OCI-LY1 (cell line): ENCODE data around the gene SYK.

Experiments used
- H2AFZ ChIP-seq: fragments of 200-600 bp; sonication (generic), shearing (Covaris generic); 2 replicates; pipeline ENCODE4 v1.6.0; 2014; ENCODE audit warnings: antibody characterized with exemption, mild to moderate bottlenecking, low read length
- H3F3A ChIP-seq: fragments of 200-600 bp; sonication (generic), shearing (Covaris generic); 2 replicates; pipeline ENCODE4 v1.6.0; 2014; ENCODE audit warnings: mild to moderate bottlenecking, antibody characterized with exemption, low read length, moderate library complexity; ENCODE audit not compliant: insufficient read depth
- H3K27ac ChIP-seq: fragments of 200-600 bp; sonication (generic); 2 replicates; pipeline ENCODE4 v1.5.1; 2014; ENCODE audit warnings: low read length, mixed run types, mild to moderate bottlenecking, low read depth; ENCODE audit not compliant: poor library complexity, severe bottlenecking
- H3K27me3 ChIP-seq: fragments of 200-600 bp; sonication (generic); 2 replicates; pipeline ENCODE4 v1.6.0; 2014; ENCODE audit warnings: antibody characterized with exemption, mild to moderate bottlenecking, low read length, moderate library complexity; ENCODE audit not compliant: insufficient read depth
- H3K36me3 ChIP-seq: fragments of 200-600 bp; sonication (generic); 2 replicates; pipeline ENCODE4 v1.6.1; 2014; ENCODE audit warnings: mild to moderate bottlenecking, antibody characterized with exemption, low read length, moderate library complexity, mixed read lengths; ENCODE audit not compliant: insufficient read depth
- H3K4me1 ChIP-seq: fragments of 200-600 bp; sonication (generic); 2 replicates; pipeline ENCODE4 v1.5.1; 2014; ENCODE audit warnings: mild to moderate bottlenecking, low read length, moderate library complexity; ENCODE audit not compliant: insufficient read depth, severe bottlenecking
- H3K4me2 ChIP-seq: fragments of 200-600 bp; sonication (generic), shearing (Covaris generic); 2 replicates; pipeline ENCODE4 v1.6.1; 2014; ENCODE audit warnings: low read length
- H3K4me3 ChIP-seq: fragments of 200-600 bp; sonication (generic); 2 replicates; pipeline ENCODE4 v1.5.1; 2014; ENCODE audit warnings: low read length, low read depth, mild to moderate bottlenecking, mixed read lengths; ENCODE audit not compliant: poor library complexity, severe bottlenecking
- H3K79me2 ChIP-seq: fragments of 200-600 bp; shearing (Covaris generic); 2 replicates; pipeline ENCODE4 v1.6.1; 2016; ENCODE audit warnings: mixed run types, low read length, mixed read lengths; ENCODE audit not compliant: insufficient read depth
- H3K9ac ChIP-seq: fragments of 200-600 bp; sonication (generic), shearing (Covaris generic); 2 replicates; pipeline ENCODE4 v1.6.1; 2014; ENCODE audit warnings: mild to moderate bottlenecking, low read length, mixed read lengths
- H3K9me2 ChIP-seq: fragments of 200-600 bp; sonication (generic), shearing (Covaris generic); 2 replicates; pipeline ENCODE4 v1.6.1; 2014; ENCODE audit warnings: low read depth, mild to moderate bottlenecking, low read length, mixed read lengths
- H3K9me3 ChIP-seq: fragments of 200-600 bp; shearing (Covaris generic); 2 replicates; pipeline ENCODE4 v1.6.1; 2014; ENCODE audit warnings: low read length, mixed read lengths
- H4K20me1 ChIP-seq: fragments of 200-600 bp; sonication (generic), shearing (Covaris generic); 2 replicates; pipeline ENCODE4 v1.6.0; 2016; ENCODE audit warnings: mild to moderate bottlenecking, low read length; ENCODE audit not compliant: insufficient read depth
- EZH2 ChIP-seq: fragments of 200-600 bp; sonication (generic), shearing (Covaris generic); IDR thresholded peaks from 2 replicates; pipeline ENCODE4 v1.8.0; 2017; ENCODE audit warnings: borderline replicate concordance, mixed run types, mild to moderate bottlenecking, antibody characterized with exemption, low read length, moderate library complexity, mixed read lengths
- TF ChIP-seq, protein P1 (sequence below): fragments of 200-600 bp; sonication (generic), shearing (Covaris generic); IDR thresholded peaks from 2 replicates; pipeline ENCODE4 v1.5.1; 2017; ENCODE audit warnings: mild to moderate bottlenecking, antibody characterized with exemption, low read length, moderate library complexity, mixed read lengths

Gene SYK

DNA sequence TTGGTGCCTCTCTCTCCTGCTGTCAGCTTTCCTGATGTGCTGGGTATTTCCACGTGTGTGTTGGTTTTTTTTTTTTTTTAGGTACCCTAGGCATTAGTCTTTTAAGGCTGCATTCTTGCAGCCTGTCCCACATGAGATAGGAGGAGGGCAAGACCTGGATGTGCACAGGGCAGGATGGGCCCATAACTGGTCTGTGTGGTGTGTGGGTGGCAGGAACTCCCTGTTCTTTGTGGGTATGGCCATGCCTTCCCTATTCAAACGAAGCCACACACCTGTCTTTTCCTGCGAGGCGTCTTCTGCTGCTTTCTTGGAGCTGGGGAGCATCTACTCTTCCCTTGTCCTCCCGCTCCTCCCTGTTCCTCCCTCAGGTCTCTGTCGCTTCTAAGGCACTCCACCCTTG is 6.8 kb downstream of the SYK start:
- H3K36me3 ChIP-seq: peaks cover 36% of the 10 kb centered on the region; the same call in 1 of the 2 replicates
- H3K79me2 ChIP-seq: peaks cover 91% of the 10 kb centered on the region
- no peaks in the 10 kb centered on the region for H3K9me3 ChIP-seq
- H3K9ac ChIP-seq: peak overlapping the region; percentile 96; the same call in 1 of the 2 replicates
- peak overlapping the region; percentile 96 for H3K27ac ChIP-seq
- peaks cover 98% of the 10 kb centered on the region for H3K4me1 ChIP-seq
- TF ChIP-seq, protein P1, sequence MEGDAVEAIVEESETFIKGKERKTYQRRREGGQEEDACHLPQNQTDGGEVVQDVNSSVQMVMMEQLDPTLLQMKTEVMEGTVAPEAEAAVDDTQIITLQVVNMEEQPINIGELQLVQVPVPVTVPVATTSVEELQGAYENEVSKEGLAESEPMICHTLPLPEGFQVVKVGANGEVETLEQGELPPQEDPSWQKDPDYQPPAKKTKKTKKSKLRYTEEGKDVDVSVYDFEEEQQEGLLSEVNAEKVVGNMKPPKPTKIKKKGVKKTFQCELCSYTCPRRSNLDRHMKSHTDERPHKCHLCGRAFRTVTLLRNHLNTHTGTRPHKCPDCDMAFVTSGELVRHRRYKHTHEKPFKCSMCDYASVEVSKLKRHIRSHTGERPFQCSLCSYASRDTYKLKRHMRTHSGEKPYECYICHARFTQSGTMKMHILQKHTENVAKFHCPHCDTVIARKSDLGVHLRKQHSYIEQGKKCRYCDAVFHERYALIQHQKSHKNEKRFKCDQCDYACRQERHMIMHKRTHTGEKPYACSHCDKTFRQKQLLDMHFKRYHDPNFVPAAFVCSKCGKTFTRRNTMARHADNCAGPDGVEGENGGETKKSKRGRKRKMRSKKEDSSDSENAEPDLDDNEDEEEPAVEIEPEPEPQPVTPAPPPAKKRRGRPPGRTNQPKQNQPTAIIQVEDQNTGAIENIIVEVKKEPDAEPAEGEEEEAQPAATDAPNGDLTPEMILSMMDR: no peak
- no peak for TF ChIP-seq EZH2
- H3K27me3 ChIP-seq: no peaks in the 10 kb centered on the region
- H3F3A ChIP-seq: 0 out of 2 replicates have a peak, but pooled peaks cover 4% of the 10 kb centered on the region
- no peaks in the 10 kb centered on the region for H4K20me1 ChIP-seq
- no peak overlapping the region for H2AFZ ChIP-seq
- H3K4me3 ChIP-seq: peak overlapping the region; percentile 82
- H3K9me2 ChIP-seq: no peaks in the 10 kb centered on the region
- peak overlapping the region; percentile 98 for H3K4me2 ChIP-seq

DNA sequence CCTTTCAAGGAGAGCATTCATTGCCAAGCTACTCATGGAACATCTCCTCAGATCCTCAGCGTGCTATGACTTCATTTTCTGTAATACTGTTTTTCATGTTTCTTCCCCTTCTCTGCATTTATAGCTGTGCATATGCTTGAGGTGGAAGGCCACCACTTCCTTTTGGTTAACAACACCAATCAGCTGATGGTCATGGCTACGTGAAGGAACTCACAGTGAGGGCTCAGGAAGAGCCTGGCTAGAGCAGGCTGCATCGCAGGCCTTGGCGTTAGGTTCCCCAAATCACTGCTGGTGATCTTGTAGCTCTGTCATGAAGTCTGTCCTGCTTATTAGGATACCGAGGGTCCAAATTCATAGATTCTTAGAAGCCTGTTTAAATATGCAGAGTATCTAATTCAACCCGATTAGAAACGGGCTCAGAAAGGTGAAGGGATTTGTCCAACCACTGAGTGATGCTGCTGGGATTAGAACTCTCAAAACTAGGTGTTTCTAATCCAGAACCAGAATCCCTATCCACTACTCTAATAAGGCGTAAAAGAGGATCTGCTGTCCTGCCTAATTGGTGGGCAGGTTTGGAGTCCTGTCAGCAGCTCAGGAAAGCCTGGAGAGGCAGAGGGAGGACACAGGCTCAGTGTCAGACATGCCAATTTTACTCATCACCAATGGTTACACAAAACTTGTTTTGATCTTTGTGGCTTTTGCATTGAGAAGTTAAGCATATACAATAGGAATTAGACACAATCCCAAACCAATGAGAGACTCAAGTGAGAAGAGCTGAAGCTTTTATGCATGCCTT is 7.5 kb downstream of the SYK start:
- Histone ChIP-seq H3K79me2 (peaks cover 91% of the 10 kb centered on the region), H3K4me3 (peak overlapping the region; percentile 82), H4K20me1 (no peaks in the 10 kb centered on the region), H3K9me3 (no peaks in the 10 kb centered on the region), H3K9ac (peak overlapping the region; percentile 96; the same call in 1 of the 2 replicates), H3K27ac (peak overlapping the region; percentile 96), H3K4me2 (peak overlapping the region; percentile 98), H3K36me3 (peaks cover 36% of the 10 kb centered on the region; the same call in 1 of the 2 replicates), H3K4me1 (peaks cover 100% of the 10 kb centered on the region), H3K27me3 (no peaks in the 10 kb centered on the region), H3F3A (0 out of 2 replicates have a peak, but pooled peaks cover 6% of the 10 kb centered on the region), H2AFZ (no peak overlapping the region), H3K9me2 (no peaks in the 10 kb centered on the region)
- no peak for TF ChIP-seq EZH2
- TF ChIP-seq, protein P1: no peak

DNA sequence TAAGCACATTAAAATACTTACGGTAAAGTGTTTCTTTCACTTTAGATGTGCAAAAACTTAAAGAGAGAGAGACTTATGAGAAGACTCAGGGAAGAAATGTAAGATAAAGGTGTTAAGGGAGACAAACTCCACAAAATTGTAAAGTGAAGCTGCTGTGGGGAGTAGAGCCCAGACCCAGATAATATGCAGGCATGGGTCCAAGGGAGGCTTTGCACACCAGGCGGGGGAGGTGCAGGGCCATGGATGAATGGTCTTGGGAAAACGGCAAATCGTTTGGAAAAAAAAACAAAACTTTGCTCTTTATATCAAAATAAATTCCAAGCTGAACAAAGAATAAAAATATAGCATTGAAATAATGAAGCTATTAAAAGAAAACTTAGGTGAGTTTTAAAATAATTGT is 9.1 kb downstream of the SYK start:
- peak overlapping the region; percentile 96; the same call in 1 of the 2 replicates for H3K9ac ChIP-seq
- peak overlapping the region; percentile 96 for H3K27ac ChIP-seq
- H2AFZ ChIP-seq: no peak overlapping the region
- 0 out of 2 replicates have a peak, but pooled peaks cover 6% of the 10 kb centered on the region for H3F3A ChIP-seq
- peaks cover 42% of the 10 kb centered on the region; the same call in 1 of the 2 replicates for H3K36me3 ChIP-seq
- peaks cover 91% of the 10 kb centered on the region for H3K79me2 ChIP-seq
- no peaks in the 10 kb centered on the region for H3K9me3 ChIP-seq
- H4K20me1 ChIP-seq: no peaks in the 10 kb centered on the region
- no peaks in the 10 kb centered on the region for H3K9me2 ChIP-seq
- H3K4me1 ChIP-seq: peaks cover 100% of the 10 kb centered on the region
- peak overlapping the region; percentile 98; the same call in 1 of the 2 replicates for H3K4me2 ChIP-seq
- no peaks in the 10 kb centered on the region for H3K27me3 ChIP-seq
- TF ChIP-seq, protein P1: no peak
- no peak for TF ChIP-seq EZH2
- H3K4me3 ChIP-seq: peak overlapping the region; percentile 82
